KBM-7 (cell line): ENCODE data around the gene HS6ST2.
"Not testable (repeated sequence)": the region's sequence is repeated elsewhere in the genome, so short reads cannot be mapped to it uniquely, and the experiment has no call there.

ENCODE experiments used
- DNase-seq: peaks from one replicate; pipeline ENCODE4 v3.0.0-alpha.2; 2015
- in situ Hi-C: fragments of 300-500 bp; cut with MboI; formaldehyde crosslinking; loops from 2 replicates; pipeline ENCODE4 v1.14.3; 2020; ENCODE audit warnings: low sequenced_read_pairs, low pct_unique_long_range_greater_than_20kb, mixed read lengths

HS6ST2 gene

GRCh38 chrX:132958091-132958703 lies at the start of gene HS6ST2:
TSS of gene HS6ST2 (minus strand) at chrX:132958629.
- in situ Hi-C loops: no loop called here
- DNase-seq: no peak

GRCh38 chrX:133007458-133007857 lies 49.0 kb upstream of the HS6ST2 start:
- in situ Hi-C loops: no loop called here
- no peak for DNase-seq

GRCh38 chrX:133005616-133006015 lies 47.2 kb upstream of the HS6ST2 start:
- in situ Hi-C loops: no loop called here
- no peak for DNase-seq

- in situ Hi-C loops: no loop called here
- DNase-seq: peak; percentile 28
Measured at GRCh38 chrX:133005042-133005441, 46.6 kb upstream of the HS6ST2 start.

DNA sequence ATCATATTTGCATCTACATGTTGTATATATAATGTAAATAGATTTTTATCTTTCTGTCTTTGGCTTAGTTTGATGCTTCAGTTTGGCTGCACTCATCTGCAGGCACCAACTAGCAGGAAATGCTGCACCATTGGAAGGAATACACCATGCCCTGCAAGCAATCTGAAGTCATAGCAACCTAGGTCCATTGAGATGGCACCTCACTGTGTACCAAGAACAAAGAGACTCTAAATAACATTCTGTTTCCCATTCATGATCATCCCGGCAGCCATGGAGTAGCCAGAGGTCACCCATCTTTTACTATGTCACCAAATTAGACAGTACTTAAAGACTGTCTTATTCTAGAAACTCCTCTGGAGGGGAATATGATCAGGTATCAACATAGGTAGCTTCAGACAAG lies 40.8 kb upstream of the HS6ST2 start:
- in situ Hi-C loops: no loop called here
- DNase-seq: no peak

DNA sequence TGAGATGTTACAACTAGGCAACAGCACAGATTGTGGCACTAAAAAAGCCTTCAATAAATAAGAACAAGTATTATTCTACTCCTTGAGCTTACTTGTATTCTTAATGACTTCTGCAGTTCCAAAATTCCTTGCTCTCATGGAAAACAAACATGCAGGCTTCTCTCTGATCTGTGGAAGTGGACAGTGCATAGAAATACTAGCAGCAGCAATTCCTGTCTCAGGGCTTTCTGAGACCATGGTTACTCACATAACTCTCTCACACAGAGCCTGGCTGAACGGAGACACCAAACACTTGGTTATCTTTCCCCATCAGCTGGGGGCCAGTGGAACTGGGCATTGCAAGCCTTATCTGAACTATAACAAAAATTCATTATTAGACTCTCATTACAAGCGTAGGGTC lies 32.4 kb upstream of the HS6ST2 start:
- no peak for DNase-seq
- in situ Hi-C loops: no loop called here

GRCh38 chrX:132986556-132986955 lies 28.1 kb upstream of the HS6ST2 start:
- DNase-seq: no peak
- in situ Hi-C loops: no loop called here

- no peak for DNase-seq
- in situ Hi-C loops: no loop called here
Measured at GRCh38 chrX:132984058-132984650, 25.7 kb upstream of the HS6ST2 start.

DNA sequence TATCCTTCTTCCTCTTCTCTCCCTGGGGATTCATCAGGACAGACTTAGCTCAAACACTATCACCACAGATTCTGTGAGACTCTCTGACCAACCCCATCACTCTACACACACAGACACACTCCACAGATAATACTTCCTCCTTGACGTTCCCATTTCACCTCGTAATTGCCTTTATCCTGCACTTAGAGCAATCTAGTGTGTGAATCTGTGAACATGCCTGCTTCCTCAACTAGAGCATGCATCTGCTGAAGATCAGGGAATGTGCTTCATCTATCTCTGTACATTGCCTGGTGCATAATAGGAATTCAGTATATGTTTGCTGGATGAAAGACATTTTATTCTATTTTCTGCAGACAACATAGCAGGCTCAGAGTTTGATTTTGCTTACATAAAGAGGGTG lies 25.1 kb upstream of the HS6ST2 start:
- in situ Hi-C loops: no loop called here
- DNase-seq: no peak

DNA sequence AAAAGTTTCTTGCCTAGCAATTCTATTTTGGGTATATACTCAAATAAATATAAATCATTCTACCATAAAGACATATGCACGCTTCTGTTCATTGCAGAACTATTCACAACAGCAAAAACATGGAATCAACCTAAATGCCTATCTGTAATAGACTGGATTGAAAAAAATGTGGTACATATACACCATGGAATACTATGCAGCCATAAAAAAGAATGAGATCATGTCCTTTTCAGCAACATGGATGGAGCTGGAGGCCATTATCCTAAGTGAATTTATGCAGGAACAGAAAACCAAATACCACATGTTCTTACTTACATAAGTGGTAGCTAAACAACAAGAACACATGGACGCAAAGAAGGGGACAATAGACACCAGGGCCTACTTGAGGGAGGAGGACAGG lies 21.6 kb upstream of the HS6ST2 start:
- DNase-seq, in situ Hi-C loops: not testable (repeated sequence)

DNA sequence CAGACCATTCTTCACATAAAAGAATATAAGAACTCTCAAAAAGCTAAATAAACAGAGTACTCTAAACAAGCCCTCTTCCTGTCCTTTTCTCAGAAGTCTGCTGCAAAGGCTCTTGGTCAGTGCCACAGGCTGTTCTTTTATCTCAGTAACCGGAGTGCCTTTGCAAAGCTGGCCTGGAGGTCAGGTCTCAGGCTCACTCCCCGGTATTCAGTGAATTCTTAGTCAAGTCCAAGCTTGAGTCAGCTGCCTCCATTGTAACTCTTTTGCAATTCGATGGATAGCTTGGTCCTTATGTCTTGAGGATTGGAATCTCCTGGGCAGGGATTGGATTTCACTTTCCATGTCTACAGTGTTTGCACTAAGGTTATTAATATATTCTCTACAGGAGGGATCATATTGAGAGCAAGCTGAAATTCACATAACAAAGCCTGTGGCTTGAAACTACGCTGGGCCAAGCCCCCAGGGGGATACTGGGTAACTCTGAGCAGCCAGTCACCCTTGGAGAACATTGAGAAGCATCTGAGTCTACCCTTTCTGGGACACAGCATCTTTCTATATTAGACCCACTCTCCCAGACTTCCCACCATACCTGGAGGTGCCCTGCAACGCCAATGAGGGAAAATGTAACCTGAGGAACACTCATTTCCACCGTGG lies 10.0 kb upstream of the HS6ST2 start:
- DNase-seq: no peak
- in situ Hi-C loops: no loop called here

- in situ Hi-C loops: no loop called here
- no peak for DNase-seq
Measured at GRCh38 chrX:132967049-132967448, 8.6 kb upstream of the HS6ST2 start.

GRCh38 chrX:132965461-132965860 lies 7.0 kb upstream of the HS6ST2 start:
- DNase-seq: no peak
- in situ Hi-C loops: no loop called here

DNA sequence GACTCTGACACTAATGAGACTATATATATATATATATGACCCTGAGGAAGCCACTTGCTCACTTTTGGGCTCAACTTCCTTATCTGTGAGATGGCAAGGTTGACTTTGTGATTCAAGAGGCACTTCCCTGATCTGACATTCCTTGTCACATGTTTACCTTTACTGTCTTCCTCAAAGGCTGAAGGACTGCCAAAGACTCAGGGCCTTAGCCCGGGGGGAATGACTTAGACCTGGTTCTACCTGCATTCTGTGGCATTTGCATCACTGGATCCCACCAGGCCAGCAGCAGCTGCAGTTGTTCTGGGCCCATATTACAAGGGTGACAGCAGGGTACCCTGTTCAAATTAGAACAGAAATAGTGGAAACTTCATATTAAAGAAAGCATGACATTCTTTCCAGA lies 3.1 kb upstream of the HS6ST2 start:
- in situ Hi-C loops: no loop called here
- DNase-seq: no peak

- no peak for DNase-seq
- in situ Hi-C loops: no loop called here
Measured at GRCh38 chrX:132957211-132958090, 978 bp downstream of the HS6ST2 start.

DNA sequence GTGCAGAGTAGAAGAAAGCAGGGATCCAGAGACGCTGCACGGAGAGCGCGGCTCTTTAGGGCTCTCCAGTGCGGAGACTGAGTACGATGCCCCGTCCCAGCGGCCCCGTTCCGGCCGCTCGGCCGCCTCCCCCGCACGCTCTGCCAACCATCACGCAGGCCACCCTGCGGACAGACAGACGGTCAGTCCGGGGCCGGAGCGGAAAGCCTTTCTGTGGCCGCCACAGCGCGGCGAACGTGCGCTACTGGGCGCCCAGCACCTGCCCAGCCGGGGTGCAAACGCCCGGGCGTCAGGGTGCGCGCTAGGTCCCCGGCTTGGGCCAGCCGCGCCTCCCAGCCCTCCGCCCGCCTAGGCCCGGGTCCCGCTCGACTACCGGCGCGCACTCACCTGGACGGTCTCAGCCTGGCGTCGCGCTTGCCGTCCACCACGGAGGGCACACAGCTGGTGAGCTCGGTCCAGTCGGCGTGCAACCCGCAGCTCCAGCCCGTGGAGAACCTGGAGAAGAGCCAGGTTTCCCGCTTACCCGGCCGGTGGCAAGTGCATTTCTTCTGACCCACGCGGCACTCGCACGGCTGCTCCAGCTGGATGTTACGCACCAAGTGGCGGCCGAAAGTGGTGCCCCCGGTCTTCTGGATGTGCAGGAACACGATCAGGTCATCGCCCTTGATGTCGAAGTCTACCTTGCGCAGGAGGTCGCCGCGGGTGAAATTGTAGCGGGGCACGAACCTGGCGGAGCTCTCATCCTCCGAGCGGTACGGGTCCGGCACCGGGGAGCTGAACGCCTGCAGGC lies 1.8 kb downstream of the HS6ST2 start:
- in situ Hi-C loops: no loop called here
- DNase-seq: no peak

- in situ Hi-C loops: no loop called here
- no peak for DNase-seq
Measured at GRCh38 chrX:132955690-132956089, 2.7 kb downstream of the HS6ST2 start.

DNA sequence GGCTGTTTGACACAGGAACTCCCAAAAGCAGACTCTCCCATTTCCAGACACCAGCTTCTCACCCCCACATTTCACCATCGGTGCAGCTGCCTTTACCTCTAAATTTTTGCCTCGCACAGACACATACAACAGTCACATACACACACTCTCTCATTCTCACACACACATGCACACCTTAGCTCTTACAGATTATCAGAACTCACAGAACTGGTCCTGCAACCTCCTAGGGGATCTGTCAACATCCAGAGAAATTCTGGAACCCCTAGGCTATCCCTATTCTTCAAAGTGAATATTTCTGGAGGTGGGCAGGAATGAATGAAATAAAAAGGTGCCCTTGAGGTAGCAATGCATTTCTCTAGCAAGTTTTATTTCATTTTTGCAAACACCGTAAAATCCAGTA lies 4.1 kb downstream of the HS6ST2 start:
- DNase-seq: no peak
- in situ Hi-C loops: no loop called here

- DNase-seq: no peak
- in situ Hi-C loops: no loop called here
Measured at GRCh38 chrX:132953354-132953753, 5.1 kb downstream of the HS6ST2 start.
